HG03354 (cell line): ENCODE data around the gene ADD1.

ENCODE experiments used
- ATAC-seq: cut with Tn5 transposase; IDR thresholded peaks from one replicate; pipeline ENCODE4 v1.9.1; 2021; ENCODE audit warnings: mild to moderate bottlenecking; ENCODE audit not compliant: unreplicated experiment, poor library complexity, severe bottlenecking

The ADD1 gene, protein sequence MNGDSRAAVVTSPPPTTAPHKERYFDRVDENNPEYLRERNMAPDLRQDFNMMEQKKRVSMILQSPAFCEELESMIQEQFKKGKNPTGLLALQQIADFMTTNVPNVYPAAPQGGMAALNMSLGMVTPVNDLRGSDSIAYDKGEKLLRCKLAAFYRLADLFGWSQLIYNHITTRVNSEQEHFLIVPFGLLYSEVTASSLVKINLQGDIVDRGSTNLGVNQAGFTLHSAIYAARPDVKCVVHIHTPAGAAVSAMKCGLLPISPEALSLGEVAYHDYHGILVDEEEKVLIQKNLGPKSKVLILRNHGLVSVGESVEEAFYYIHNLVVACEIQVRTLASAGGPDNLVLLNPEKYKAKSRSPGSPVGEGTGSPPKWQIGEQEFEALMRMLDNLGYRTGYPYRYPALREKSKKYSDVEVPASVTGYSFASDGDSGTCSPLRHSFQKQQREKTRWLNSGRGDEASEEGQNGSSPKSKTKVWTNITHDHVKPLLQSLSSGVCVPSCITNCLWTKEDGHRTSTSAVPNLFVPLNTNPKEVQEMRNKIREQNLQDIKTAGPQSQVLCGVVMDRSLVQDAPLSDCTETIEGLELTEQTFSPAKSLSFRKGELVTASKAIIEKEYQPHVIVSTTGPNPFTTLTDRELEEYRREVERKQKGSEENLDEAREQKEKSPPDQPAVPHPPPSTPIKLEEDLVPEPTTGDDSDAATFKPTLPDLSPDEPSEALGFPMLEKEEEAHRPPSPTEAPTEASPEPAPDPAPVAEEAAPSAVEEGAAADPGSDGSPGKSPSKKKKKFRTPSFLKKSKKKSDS

DNA sequence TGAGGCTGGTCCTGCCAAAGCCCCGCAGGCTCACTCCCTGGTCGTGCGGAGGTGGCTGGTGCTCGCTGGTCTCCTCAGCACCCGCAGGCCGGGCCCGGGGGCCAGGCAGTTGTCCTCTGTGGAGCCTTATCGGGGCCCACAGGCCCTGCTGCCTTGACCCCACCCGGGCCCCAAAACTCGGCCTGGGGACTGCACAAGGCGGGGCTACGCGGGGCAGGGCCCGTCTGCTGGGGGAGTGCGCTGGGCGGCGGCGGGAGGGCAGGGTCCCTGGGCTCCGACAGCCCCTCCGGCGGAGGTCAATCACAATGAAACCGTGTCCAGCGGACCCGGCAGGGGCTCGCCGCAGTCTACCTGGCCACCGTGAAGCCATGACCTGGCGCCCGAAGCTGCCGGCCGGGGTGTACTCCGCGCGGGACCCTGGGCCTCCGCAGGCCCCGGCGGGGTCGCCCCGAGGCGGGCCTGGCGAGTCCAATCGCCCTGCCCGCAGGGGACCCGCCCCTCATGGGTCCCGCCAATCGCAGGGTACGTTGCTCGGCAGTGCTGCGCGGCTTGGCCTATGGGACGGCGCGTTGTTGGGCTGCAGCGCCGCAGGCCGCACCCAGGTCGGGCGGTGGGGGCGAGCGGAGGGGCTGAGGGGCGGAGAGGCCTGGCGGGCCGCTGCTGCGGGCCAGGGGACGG is at the start of gene ADD1:
TSS of gene ADD1 (plus strand) at position 582 of the 678 bp plus-strand sequence. CDS start 32,072 bp downstream, outside the sequence.
- ATAC-seq: peak; percentile 82

DNA sequence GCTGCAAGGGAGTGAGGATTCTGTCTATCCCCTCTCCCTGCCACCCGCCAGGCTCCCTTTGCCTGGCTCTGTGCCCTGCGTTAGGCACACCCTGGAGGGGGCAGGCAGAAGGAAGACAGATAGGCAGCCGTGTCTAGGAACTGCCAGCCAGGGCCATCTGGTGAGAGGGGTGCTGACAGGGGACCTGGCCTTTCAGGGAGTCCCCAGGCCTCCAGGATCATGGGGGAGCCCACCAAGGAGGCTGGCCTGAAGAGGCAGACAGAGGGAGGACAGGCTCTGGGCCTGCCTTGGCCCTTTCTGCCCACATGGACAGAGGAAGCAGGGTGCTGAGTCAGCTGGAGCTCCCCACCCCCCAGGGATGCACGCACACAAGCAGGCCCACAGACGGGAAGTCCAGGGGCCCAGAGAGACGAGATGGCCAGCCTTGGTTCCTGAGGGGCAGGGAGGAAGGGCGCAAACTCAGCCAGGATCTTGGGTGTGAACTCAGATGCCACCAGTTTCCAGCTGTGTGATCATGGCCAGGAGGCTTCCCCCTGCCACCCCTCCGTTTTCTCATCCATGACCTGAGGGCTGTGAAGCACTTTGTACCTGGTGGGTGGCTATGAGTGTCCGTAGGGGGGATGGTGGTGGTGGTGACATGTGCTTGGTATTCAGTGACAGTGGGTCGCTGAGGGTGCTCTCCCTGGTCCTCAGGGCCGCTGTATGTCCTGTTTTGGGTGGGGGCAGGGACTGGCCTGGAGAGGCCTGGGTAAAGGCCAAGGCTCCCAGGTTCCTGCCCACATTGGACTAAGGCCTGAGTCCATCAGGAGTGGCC is 49.0 kb upstream of the ADD1 start:
- ATAC-seq: no peak

DNA sequence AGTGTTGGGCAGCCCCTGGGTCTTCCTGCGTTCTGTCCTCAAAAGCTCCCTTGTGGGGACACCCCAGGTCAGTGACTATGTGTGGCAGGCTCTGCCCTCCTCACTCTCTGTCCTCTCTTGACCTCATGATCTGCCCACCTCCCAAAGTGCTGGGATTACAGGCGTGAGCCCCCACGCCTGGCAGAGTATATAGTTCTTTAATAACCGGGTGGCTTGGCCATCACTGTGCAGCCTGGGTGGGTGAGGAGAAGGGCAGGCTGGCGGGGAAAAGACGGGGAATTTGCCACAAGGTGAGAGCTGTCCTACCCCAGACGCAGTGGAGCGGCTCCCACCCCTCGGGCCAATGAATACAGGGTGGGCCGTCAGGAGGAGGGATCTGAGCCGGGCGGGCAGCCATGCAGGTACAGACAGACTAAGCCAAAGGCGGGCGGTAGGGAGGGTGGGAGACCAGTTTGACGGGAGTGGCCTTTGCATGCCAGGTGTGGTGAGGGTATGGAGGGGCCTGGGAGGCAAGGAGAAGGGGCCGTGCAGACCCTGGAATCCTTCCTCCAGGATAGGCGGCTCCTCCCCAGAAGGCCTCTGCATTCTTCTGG is 48.2 kb upstream of the ADD1 start:
- ATAC-seq: no peak

DNA sequence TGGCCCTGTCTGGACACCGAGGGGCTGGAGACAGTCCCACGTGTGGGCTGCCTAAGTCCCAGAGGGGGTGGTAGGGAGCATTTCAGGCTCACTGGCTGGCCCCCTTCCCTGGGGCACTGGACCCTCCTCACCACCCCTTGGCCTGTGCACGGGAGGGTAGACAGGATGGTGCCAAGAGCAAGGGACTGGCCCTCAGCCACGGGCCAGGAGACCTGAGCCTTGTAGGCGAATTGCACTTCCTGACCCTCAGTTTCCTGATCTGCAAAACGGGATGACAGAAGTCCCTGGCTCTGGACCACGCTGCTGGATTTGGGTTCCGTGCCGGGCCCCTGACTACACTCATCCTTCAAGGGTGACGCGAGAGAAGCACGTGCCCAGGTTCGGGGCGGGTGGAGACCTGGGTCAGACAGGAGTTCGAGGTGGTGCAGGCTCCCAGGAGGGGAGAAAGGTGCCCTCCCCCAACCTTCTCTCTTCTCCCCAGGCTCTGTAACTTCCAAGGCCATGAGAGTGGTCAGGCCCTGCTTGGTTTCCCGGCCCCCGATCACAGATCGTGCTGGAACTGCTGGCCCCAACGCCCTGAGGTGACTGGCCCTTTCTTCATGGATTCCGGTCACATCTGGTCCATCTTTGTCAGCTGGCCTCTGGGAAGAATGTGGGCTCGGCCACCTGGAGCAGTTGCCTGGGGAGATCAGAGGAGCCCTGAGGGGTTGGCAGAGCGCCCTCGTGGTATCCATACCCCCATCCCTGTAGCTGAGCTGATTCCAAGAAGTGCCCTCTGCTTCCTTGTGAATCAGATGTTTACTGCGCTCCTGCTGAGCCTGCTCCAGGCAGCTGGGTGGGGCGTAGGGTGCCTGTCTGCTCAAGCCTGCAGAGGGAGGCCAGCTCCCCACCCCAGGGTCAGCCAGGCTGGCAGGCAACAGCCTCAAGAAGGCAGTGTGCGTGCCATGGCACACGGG is 47.5 kb upstream of the ADD1 start:
- ATAC-seq: no peak

DNA sequence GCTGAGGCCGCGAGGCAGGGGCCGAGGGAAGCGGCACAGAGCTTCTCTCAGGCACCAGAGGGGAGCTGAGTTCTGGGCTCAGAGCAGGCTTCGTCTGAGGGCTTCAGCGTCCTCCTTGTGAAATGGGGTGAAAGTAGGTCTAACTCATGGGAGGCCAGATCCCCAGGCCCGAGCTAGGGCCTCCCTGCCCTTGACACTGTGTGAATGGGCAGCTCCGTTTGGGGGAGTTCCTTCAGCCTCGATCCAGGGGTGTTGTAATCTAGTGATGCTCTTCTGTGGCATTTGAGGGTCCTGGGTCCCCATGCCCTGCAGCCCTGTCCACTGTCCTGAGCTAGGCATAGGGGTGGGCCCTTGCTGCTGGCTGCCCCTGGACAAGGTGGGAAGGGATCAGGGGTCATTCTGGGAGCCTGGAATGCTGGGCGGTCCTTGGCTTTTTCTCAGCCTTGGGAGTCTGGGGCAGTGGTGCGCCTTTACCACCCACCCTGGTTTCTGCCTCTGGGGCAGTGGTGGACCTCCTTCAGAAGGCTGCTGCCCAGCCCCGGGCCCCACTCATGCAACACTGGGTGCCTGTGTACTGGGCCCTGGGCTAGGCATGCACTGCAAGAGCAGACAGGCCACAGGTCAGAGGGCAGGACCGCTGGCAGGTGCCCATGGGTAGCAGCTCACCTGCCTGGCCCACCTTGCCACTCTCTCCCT is 46.6 kb upstream of the ADD1 start:
- ATAC-seq: no peak

DNA sequence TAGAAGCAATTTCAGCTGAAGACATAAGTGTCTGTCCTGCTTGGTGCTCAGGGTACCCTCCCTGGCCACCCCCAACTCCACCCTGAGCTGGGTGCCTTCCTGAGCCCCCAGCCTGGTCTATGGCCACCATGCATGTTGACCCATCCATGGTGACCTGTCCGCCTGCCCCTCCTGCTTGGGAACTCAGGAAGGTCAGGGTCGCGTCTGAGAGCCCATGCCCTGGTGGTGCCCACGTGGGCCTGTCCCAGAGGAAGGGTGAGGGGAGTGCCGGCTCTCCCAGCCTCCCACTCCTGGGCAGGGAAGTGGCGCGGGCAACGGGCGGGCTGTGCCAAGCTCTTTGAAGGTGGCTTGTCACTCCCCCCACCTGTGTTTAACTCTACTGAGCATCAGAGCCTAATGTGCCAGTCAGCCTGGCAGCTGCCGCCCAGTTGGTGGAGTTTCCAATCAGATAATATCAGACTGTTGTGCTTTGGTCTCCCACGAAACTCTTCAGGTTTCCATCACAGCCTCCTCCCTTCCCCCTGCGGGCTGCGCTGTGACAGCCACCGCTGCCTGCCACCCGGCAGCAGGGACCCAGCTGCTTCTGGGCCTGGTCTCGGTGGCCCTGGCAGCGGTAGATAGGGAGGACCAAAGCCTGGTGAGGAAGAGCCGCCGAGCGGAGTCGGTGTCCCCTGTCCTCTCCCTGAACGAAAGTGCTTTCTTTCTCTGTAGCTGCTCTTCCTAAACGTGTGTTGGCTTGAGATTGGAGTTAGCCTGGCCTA is 45.9 kb upstream of the ADD1 start:
- ATAC-seq: peak; percentile 20

DNA sequence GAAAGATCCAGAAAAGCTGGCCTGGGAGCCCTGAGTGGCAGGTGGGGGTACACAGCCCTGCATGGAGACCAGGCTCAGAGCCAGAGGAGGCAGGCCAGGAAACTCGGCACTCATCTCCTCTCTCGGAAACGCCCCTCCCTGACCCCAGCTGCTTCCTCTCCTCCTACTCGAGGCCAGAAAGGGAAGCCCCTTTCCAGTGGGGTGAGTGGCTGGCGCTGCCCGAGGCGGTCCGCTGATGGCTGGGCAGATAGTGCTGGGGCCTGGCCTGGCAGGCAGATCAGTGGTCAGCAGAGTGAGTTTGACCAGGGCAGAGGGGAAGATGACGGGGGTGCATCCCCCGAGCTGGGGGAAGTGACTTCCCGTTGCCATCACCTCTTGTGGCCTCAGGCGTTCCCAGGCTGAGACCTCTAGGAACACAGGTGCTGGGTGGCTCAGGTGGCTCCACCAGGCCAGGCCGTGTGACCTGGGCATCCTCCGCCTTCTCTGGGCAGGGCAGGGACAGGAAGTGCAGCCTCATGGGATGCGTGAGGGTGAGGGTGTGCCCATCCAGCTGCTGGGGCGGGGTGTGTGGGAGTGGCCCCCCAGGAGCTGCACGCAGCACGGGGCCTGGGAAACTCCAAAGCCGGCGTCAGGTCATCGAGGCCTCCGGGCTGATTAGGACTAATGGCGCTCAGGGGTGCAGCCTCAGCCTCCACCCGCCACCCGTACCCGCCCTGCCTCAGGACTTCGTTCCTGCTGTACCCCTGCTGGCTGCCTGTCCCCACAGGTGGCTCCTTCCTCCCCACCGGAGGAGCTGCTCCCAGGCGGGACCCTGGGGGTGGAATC is 45.0 kb upstream of the ADD1 start:
- ATAC-seq: peak; percentile 48

DNA sequence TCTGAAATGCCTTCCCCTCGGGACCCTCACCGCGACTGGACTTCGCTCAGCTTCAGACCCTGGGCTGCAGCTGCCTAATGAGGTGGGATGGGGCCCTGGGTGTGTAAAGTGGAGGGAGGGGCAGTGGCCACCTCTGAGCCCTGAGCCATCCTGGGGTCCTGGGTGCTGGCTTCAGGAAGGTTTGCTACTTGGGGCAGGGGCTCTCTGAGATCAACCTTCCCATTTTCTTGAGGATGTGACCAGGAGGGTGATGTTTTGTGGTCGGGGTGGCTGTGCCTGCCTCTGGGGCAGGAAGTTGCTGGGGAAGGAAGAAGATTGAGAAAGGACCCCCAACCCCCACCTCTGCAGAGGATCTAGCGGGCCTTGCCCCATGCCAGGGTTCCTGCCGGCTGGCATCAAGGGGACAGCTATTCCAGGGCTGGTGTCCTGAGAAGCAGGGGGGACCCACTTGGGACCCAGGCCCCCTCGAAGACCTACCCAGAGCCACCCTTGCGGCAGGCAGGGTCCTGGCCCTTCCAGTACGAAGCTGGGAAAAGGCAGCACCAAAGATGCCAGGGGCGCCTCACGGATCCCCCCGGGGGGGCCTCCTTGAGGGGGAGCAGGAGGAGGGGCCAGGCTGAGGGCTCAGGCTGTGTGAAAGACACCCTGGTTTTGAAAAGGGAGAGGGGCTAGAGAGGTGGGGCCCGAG is 44.3 kb upstream of the ADD1 start:
- ATAC-seq: no peak

DNA sequence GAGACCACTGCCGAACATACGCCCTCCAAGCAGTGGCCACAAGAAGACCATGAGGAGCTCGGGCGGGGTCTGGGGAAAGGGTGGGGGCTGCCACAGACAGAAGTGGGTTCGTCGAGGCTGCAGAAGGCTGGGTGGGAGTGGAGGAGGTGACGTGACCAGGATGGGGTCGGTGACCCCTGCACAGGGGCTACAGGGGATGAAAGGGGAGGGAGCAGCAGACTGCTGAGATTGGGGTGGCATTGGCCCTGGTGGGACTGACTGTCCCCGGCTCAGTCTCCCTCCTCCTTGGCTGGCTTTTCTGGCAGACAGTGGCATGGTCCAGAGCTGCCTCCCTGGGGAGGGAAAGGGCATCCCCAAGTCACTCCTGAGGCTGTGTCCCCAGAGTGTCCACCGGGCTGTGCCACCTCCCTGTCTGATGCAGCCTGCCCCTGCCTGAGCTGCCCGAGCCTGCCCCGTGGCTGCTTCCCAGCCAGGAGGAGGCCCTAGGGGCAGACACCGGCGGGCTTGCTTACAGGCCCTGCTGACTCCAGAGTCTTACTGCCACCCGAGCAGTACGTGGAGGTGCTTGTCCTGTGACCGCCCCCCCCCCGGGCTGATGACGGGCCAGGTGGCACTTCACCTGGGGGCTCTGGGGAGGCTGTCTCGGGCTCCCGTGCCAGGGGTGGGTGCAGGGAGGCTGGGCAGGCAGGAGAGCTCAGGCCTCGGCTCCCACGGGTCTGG is 43.5 kb upstream of the ADD1 start:
- ATAC-seq: no peak

DNA sequence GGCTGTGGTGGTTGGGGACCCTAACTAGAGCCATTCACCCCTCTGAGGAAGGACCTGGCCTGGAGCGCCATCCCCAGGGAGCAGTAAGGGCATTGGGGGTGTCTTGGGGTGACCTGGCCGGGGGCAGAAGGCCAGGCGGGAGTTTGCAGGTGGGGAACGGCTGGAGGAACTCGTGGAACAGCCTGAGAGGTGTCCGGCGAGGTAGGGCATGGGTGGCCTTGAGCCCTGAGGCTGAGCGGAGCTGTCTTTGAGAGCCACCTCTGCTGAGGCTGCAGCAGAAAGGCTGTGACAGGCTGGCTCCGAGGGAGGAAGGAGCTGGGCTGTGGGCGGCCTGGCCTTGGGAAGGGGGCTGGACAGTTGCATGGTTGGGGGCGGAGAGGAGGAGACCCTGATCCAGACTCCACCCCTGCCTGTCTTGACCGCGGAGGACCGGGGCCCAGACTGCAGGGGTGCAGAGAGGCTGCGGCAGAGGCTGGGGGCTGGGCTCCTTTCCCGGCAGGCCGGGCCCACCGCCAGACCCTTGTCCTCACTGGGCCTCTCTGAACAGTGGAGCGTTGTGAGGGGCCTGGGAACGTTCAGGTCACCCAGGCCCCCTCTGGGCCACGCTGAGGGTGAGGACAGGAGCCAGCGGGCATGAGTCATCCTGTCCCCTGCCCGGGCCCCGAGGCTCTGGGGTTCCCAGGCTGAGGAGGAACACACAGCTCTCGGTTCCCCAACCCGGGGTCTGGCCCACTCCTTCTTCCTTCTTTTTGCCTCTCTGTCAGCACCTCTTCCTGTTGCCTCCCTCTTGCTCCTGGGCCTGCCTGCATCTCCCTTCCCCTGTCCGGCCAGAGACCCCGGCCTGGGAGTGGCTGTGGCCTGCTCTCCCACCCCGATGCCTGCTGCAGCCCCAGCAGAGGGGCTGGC is 42.7 kb upstream of the ADD1 start:
- peak; percentile 43 for ATAC-seq

DNA sequence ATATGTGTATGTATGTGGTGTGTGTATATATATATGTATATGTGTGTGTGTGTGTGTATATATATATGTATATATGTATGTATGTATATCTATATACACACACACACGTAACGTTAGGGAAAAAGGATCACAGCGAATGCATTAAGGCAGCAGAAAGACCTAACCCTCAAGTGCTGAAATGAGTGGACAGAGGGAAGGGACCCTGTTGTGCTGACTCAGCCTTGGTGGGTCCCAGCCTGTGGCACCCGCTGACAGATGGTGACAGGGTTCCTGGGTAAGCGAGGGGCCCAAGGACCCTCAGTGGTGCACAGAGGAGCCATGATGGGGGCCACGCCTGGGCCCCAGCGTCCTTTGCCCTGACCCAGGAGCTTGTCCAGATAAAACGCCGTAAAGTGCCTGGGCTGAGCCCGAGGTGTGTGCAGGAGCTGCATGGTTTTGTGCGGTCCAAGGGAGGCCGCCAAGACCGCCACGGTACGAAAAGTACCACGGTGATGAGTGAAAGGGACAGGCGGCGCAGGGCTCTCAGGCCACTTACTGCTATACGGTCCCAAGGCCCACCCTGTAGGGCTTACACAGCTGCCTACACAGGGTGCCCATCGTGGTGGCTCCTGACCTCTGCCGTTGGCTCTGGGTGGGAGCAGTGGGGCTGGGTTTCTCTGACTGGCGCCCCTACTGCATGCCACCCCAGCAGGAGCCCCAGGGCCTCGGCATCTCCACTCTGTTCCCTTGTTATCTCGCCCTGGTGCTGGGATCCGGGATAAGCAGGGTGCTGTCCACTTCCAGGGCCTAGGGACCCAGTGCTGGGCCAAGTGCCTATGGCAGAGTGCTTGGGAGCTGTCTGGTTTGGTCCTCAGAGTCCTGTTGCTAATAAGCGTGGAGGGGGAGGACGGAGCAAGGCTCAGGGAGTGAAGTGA is 40.8 kb upstream of the ADD1 start:
- no peak for ATAC-seq

DNA sequence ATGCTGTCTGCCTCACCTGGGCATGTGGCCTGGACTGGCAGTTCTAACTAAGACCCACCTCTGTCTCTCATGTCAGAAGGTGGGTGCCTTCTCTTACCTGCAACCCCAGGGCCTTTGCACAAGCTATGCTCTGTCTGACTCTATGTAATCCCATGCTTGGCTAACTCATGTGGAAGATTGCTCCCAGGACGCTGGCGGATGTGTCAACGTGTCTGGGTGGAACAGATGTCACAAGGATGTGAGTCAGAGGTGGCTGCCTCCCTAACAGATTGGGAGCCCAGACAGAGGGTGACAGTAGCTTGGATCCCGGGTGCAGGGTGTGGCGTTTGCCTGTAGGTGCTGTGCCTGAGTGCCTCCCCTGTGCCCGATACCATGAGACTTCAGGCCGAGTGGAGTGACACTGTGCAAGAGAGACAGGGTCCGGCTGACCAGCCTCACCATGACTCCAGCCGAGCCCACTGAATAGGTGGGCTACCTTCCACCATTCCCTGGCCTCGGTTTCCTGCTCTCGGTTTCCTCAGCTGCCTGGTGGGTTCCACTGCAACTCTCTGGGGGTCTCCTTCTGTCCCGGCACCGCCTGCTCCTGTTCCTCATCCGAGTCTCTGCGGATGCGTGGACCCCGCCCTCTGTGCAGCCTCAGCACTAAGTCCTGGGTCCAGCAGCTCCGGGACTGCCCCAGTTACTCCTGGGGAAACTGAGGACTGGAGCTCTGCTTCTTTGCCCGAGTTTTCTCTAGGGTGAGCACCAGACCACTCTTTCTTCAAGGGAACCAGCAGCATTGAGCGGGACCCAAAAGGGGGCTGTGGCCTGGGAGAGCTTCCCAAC is 39.8 kb upstream of the ADD1 start:
- ATAC-seq: no peak
